WI38 (cell line): Measurements from ENCODE around the gene MMAA.
"Not testable (repeated sequence)": the region's sequence is repeated elsewhere in the genome, so short reads cannot be mapped to it uniquely, and the experiment has no call there.

Source experiments
- H3K4me3 ChIP-seq: 2 replicates; pipeline ENCODE4 v1.5.1; 2011; ENCODE audit warnings: low read depth, mild to moderate bottlenecking, control low read depth, low read length
- TF ChIP-seq, protein P1 (sequence below): IDR thresholded peaks from 2 replicates; pipeline ENCODE4 v1.5.1; 2012; ENCODE audit warnings: low read depth, mild to moderate bottlenecking, control low read depth, low read length

MMAA gene

DNA sequence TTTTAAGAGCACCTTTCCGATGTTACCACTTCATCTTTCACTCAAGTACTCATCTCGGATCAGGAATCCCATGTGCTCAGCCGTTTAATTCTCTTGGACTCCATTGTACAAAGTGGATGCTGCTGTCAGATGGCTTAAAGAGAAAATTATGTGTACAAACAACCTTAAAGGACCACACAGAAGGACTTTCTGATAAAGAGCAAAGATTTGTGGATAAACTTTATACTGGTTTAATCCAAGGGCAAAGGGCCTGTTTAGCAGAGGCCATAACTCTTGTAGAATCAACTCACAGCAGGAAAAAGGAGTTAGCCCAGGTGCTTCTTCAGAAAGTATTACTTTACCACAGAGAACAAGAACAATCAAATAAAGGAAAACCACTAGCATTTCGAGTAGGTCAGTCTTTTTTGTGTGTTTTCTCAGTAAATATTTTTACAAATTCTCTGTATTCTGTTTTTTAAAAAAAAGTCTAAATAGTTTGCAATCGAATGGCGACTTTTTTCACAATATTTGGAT, 20.1 kb downstream of the MMAA start:
- TF ChIP-seq, protein P1, sequence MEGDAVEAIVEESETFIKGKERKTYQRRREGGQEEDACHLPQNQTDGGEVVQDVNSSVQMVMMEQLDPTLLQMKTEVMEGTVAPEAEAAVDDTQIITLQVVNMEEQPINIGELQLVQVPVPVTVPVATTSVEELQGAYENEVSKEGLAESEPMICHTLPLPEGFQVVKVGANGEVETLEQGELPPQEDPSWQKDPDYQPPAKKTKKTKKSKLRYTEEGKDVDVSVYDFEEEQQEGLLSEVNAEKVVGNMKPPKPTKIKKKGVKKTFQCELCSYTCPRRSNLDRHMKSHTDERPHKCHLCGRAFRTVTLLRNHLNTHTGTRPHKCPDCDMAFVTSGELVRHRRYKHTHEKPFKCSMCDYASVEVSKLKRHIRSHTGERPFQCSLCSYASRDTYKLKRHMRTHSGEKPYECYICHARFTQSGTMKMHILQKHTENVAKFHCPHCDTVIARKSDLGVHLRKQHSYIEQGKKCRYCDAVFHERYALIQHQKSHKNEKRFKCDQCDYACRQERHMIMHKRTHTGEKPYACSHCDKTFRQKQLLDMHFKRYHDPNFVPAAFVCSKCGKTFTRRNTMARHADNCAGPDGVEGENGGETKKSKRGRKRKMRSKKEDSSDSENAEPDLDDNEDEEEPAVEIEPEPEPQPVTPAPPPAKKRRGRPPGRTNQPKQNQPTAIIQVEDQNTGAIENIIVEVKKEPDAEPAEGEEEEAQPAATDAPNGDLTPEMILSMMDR, result no peak
- no peak overlapping the region for H3K4me3 ChIP-seq

DNA sequence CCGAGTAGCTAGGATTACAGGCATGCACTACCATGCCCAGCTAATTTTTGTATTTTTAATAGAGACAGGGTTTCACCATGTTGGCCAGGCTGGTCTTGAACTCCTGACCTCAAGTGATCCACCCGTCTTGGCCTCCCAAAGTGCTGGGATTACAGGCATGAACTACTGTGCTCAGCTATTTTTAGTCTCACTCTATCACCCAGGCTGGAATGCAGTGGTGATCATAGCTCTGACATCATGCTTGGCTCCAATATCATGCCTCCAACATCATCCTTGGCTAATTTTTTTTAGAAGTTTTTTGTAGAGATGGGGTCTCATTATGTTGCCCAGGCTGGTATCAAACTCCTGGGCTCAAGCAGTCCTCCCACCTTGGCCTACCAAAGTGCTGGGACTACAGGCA, 21.1 kb downstream of the MMAA start:
- H3K4me3 ChIP-seq, result not testable (repeated sequence)

DNA sequence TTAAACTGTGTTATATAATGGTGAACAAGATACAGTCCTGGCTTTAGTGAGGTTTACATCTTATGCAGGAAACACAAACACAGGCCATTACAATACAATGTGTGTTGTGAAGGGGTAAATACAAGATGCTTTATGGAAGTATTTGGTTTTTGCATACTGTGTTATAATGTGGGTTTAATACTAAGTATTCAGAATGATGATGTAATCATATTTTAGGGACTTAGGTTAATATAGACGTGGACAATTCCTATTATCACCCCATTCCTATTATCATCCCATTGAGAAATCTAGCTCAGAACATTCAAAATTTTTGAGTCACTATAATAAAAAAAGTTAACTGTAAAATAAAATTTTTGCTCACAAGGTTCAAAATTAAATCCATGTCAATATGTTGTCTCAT, 24.1 kb downstream of the MMAA start:
- TF ChIP-seq, protein P1, result no peak
- H3K4me3 ChIP-seq, result no peak overlapping the region

DNA sequence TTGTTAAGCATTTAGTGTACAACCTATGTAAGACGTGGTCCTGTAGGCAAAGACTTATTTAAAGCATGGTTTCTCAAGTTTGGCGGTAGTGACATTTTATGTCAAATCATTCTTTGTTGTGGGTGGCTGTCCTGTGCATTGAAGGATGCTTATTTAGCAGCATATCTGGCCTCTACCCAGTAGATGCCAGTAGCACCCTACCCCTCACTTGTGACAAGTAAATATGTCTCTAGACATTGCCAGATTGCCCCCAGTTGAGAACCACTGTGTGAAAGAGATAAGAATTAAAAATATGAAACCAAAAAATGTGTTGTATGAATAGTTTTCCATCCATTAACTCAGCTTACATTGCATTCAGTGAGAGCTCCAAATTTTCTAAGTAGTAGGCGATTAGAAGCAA, 25.5 kb downstream of the MMAA start:
- TF ChIP-seq, protein P1, result no peak
- no peak overlapping the region for H3K4me3 ChIP-seq

DNA sequence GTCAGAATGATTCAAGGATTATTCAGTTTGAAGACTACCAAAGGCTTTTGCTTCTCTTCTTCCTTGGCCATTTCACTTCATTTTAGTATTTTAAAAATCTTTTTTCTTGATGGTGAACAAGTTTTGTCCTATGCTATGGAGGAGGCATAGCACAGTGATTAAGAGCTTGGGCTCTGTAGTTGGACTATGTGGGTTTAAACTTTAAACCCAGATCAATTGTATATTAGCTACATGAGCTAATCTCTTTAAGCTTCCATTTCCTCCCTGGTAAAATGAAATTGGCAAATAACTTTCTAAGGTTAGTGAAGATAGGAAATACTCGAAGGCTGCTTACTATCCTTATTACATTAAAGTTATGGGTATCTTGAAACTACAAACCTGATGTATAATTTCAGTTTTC, 37.0 kb downstream of the MMAA start:
- TF ChIP-seq, protein P1, result no peak
- H3K4me3 ChIP-seq, result no peak overlapping the region

DNA sequence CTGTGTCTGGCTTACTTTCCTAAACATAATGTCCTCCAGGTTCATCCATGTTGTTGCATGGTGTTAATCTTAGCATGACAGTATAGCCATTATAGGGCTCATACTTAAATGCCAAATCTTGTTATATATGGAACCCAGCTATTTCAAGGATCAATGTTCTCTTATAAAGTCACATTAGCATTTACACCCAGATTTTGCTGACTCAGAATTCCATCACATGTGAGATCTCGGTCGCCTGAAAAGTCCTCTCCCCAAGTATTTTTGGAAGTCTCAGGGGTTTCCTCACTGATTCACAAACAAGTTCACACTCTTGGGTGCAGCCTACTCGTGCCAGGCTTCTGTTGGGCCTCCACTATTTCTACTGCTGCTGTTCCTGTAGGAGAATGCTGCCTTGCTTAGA, 40.9 kb downstream of the MMAA start:
- H3K4me3 ChIP-seq, result no peak overlapping the region
- TF ChIP-seq, protein P1, result no peak

DNA sequence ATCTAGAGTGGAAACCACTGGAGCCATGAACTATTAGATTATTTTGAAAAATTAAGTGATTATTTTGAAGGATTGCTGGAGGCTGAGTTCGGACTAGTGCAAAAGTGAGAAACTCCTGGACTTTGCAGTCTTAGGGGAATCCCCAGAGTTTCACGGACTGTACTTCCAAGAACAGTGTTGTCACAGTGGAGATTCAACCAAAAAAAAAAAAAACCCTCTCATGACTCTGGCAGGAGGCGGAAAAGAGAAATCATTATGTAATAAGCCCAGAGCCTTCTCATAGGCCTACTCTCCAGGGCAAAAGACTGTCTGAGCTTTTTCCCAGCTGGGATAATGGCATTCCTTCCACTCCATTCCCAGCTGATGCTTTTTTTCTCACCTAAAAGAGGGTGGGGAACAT, 44.0 kb downstream of the MMAA start:
- TF ChIP-seq, protein P1, result no peak
- no peak overlapping the region for H3K4me3 ChIP-seq

DNA sequence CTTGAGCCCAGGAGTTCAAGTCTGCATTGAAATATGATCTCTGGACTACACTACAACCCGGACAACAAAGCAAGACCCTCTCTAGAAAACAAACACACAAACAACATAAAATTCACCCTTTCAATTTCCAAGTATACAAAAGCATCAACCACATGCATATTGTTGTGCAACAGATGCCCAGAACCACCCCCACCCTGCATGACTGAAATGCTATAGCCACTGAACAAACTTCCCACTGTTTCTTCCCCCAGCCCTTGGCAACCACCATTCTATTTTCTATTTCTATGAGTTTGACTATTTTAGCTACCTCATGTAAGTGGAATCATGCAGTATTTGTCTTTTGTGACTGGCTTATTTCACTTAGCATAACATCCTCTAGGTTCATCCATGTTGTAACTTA, 46.6 kb downstream of the MMAA start:
- TF ChIP-seq, protein P1, result no peak
- no peak overlapping the region for H3K4me3 ChIP-seq
